GM18951 (cell line): ENCODE data around the gene GPR137.
"Not testable (repeated sequence)": the region's sequence is repeated elsewhere in the genome, so short reads cannot be mapped to it uniquely, and the experiment has no call there.

Source experiments
- POLR2A ChIP-seq: IDR thresholded peaks from 4 replicates; pipeline ENCODE4 v1.6.1; 2011; ENCODE audit warnings: mild to moderate bottlenecking; ENCODE audit not compliant: insufficient read length, insufficient read depth; ENCODE audit errors: extremely low read depth
- in situ Hi-C: fragments of 300-500 bp; cut with MboI; formaldehyde crosslinking; loops from one replicate; pipeline ENCODE4 v1.12.0; 2022; ENCODE audit warnings: low sequenced_read_pairs, mixed read lengths, inconsistent platforms; ENCODE audit not compliant: unreplicated experiment

Gene GPR137

GRCh38 chr11:64245797-64246620, 39.6 kb upstream of the GPR137 start:
- TF ChIP-seq POLR2A, result no peak
- in situ Hi-C loops, result no loop called here

DNA sequence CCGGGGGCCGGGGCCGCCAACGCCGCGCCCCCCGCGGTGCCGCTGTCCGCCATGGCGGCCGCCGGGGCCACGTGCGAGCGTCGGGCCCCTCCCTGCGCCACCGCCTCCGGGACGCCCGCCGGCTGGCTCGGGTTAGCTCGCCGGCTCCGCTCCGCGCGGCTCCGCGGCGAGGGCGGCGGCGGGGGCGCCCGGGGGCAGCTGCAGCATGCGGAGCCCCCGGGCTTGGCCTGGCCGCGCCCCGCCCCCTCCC, 39.1 kb upstream of the GPR137 start:
- in situ Hi-C loops, result not testable (repeated sequence)
- peak; percentile 42 for TF ChIP-seq POLR2A

DNA sequence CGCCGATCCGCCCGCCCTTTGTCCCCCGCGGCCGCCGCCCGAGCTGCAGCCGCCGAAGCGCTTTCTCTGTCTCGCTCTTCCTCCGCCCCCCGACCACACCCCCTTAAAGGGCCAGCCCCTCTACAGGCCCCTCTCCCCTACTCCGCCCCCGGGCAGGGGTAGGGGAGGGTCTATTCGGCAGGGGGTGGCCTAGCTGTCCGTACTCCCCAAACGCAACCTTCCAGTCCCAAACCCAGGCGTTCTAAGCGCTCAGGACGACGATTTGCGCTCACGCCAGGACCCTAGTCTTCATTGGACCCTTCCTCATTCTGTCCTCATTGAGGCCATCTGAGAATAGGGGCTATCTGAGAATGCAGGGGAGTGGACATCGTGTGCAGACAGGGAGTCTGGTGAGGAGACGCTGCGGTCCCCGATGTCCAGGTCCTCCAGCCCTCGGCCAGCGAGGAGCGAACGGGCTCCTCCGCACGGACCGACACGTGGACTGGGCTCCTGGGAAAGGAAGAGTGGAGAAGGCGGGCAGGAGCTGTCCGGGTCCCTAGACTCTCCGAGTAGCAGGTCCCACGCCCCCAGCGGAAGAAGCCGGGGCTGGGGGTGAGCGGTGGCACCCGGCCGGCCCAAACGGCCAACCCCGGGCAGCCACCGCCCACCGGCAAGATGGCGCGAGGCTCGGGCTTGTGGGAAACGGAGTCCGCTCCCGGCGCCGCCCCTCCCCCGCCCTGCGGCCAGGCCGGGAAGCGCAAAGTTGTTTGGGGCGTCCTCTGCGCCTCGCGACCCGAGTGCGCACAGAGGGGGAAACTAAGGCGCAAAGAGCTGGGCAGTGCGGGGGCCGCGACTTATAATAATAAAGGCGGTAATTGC, 38.5 kb upstream of the GPR137 start, which contains the start of gene PPP1R14B:
PPP1R14B (minus strand) TSS at position 73 of the 858 bp plus-strand sequence. CDS start 270 bp downstream, outside the sequence.
- no peak for TF ChIP-seq POLR2A
- in situ Hi-C loops, result no loop called here

DNA sequence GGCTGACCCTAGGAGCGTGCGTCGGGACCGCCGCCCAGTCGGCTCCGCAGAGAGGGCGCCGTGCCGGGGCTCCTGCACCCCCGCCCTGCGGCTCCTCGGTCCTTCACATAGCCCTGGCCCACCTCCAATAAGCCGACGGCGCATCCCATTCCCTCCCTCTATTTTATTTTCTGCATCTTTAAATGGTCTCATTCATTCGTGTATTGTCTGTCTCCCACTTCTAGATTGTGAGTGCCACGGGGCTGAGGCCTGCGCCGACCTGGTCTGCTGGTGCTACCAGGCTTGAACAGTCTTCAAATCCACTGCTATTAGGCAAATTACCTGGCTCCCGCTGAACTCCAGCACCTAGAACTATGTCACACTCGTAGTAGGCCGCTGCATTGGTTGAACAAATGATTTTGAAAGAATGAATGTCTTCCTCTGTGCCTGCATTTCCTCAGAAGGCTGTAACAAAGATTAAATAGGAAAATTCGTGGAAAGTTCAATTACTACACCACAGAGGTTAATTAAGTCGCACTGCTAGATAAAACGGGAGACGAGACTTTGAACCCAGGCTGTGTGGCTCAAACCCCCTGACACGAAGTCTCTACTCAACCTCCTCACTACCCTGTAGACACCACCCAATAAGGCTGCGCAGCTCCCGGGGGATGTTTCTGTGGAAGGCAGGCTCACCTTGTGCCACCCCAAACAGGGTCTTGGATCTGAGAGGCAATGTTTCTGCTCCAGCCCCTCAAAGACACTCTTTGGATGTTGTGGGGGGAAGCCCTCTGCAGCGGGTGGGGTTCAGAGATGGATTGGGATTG, 37.7 kb upstream of the GPR137 start:
- in situ Hi-C loops, result no loop called here
- no peak for TF ChIP-seq POLR2A

DNA sequence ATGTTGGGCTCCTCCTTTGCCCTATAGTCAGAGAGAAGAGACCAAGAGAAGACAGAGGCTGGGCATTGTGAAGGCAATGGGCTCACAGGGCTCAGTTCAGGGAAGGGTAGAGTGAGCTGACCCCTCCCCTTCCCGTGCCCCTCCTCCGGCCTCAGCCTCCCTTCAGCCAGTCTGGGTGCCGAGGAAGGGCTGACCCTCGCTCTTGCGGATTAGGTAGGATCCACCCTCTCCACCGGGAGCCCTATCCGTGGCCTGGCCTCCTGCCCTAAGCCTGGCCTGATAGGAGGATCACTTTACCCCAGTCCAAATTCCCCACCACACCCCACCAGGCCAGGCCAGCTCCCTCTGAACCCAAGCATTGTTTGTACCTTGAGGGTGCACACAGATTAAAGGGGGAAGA, 37.1 kb upstream of the GPR137 start:
- in situ Hi-C loops, result no loop called here
- TF ChIP-seq POLR2A, result no peak

DNA sequence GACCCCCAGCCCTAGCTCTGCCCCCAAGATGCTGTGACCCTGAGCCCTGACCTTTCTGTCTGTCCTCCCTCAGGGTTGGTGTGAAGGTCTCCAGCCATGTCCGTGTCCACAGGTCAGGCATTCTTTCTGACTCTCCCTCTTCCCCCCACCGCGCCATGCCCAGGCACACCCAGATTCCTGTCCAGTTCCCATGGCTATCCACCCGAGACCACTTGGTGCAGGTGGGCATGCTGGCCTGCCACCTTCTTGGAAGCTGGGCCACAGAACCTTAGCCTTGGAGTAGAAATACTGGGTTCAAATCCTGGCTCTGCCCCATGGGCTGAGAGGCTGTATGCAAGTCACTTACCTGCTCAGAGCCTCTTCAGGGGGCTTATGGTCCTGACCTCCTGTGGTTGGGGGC, 36.6 kb upstream of the GPR137 start:
- in situ Hi-C loops, result no loop called here
- TF ChIP-seq POLR2A, result no peak

DNA sequence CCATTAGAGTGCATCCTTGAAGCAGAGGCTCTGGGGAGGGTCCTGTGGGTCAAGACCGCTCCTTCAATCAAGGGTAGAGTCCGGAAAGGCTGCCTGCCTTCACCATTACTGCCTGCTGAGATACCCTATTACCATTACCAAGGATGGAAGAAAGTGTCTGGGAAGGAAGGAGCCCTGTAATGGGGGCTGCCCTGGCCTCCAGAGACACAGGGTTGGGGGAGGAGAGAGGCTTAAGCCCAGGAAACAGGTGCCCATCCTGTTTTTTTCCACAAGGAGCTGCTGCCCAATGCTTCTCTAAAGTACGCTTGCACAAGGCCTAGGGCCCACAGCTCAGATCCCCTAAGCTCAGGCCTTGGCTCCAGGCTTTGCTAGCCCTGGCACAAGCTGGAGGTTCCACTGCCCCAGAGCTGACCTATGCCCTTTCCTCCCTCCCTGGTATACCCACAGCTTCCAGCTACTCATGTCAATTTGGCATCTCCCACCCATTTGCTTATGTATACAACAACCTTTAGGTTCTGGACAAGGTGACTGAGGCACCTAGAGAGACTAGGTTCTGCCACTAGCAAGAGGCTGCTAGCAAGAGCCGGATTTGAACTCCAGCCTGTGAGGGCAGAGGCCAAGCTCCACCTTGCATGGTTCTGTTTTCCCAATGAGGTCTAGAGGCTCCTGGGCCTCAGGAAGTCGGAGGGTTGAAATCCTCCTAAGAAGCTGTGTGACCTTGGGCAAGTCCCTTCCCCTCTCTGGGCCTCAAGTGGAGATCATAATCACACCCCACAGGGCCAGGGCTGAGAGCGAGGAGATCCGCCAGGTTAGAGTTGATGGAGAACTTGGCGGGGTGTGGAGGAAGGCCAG, 35.9 kb upstream of the GPR137 start:
- no peak for TF ChIP-seq POLR2A
- in situ Hi-C loops, result no loop called here

GRCh38 chr11:64250415-64251015, 35.1 kb upstream of the GPR137 start:
- TF ChIP-seq POLR2A, result no peak
- in situ Hi-C loops, result no loop called here

- peak; percentile 73 for TF ChIP-seq POLR2A
- in situ Hi-C loops, result no loop called here
Measured at GRCh38 chr11:64251016-64251752, 34.5 kb upstream of the GPR137 start, which contains the start of gene PLCB3. Gene PLCB3, plus strand, starts transcription at chr11:64251530. Its CDS starts 120 bp downstream, at chr11:64251650.

DNA sequence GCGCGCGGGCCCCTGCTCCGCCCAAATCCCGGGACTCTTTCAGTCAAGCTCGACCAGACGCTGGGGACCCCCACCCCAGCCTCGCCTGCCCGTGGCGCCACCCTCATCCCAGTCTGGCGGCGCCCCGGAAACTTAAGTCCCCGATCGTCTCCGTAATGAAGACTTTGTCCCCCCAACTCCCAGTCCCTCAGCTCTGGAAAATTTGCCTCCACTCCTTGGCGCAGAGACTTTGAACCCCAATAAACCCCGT, 34.0 kb upstream of the GPR137 start:
- no peak for TF ChIP-seq POLR2A
- in situ Hi-C loops, result no loop called here

DNA sequence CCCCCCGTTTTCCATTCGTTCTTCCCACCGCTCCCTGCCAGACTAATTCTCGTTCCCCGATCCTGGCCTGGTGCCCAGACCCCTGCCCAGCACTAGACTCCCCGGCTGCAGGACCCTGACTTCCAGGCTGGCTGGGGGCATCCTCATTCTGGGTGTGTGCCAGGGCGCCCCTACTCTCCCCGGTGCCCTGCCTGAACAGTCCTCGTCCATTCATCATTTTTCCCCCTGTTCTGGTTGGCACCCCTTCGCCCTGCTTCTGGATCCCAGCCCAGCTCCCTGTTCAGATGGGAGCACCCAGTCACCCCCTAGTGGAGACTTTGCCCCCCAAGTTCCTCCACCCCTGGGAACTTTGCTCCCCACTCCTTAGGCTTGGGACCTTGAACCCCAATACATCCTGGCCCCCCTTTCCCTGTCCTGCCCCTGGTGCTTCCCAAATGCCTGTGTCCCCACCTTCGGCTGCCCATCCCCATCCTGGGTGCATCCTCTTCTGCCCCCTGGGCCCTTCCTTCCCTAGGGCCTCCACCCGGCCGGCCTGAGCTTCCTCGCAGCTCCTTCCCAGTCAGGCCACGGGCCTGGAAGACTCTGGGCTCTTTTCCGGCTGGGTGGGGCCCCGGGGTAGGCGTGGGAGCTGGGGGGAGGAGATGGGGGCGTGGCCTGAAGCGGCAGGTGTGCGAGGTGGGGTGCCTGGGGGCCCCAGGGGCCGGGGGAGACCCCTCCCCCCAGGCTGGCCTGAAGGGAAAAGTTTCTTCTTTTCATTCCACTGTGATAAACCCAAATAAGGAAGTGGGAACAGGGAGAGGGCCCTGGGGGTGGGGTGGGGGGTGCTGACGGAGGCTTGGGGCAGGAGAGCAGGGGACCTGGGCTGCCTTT, 33.4 kb upstream of the GPR137 start:
- in situ Hi-C loops, result no loop called here
- TF ChIP-seq POLR2A, result peak; percentile 26
